ENCODE data around the gene GRID2. TPM values are rescaled to one million over a fixed set of nuclear protein-coding genes. Genes with fewer than 3 reads are reported as not detected.

Gene GRID2
- total and polyA plus RNA-seq, 2 of the 13 experiments (the other 11 are each of a cell fraction or from before 2014, with no cell fraction given), result not detected

DNA sequence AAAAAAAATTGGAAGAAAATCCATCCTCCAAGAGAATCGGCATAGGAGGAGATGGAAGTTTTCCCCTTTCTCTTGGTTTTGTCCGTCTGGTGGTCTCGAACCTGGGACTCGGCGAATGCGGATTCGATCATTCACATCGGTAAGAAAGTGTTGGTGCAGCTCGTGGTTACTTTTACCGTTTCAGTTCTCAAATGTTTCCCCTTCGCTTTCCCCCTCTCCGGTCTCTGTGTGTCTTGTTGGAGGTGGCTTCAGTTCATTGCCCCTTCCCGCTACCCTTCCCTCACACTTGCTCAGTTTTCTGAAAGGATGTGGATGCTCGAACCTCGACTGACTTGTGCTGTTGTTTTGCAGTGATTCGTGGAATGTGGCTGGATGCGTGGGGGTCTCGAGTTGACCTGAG lies 840 bp downstream of the GRID2 start:
- ATAC-seq (no peak), FAIRE-seq (no peak), DNase-seq (ENCODE audit: low spot score) (no peak)
- H3K9me3 ChIP-seq (ENCODE audit: low read length), result no peaks in the 10 kb centered on the region
- no peaks in the 10 kb centered on the region for H3K36me3 ChIP-seq (replicated peaks in 1 of 2; ENCODE audit: control insufficient read depth in 1 of 2, insufficient read depth in 2 of 2, low read length in 2 of 2)
- in situ Hi-C loops (cut with HindIII; ENCODE audit: extremely low pct_ligation_motif_present, low pct_unique_long_range_greater_than_20kb), result no loop called here
- POLR2A ChIA-PET, result no interaction called here
- WGBS (ENCODE audit: low lambda C conversion rate), result 31% methylated on average over 18 of the region's 18 CpGs
- no peaks in the 10 kb centered on the region for H4K20me1 ChIP-seq (ENCODE audit: insufficient read depth, low read length)
- peaks cover 0 to 8% of the 10 kb centered on the region in 2 experiments; a peak in 1 of 5 replicates for H3K27me3 ChIP-seq (ENCODE audit: control insufficient read depth in 1 of 2, insufficient read depth in 2 of 2, low read length in 2 of 2)
- H3K4me3 ChIP-seq (replicated peaks in 1 of 3; ENCODE audit: insufficient read depth in 1 of 3, low read depth in 2 of 3, low read length in 3 of 3), result no peak overlapping the region
- no TSS peak for BruUV-seq (replicated peaks)
- intact Hi-C loops (cut with micrococcal nuclease; ENCODE audit: unreplicated experiment), result no loop called here
- no peak overlapping the region for H3K4me2 ChIP-seq (ENCODE audit: low read depth, low read length)
- no peak for TF ChIP-seq NFKB2 (CRISPR knock-in tag; IDR thresholded peaks at IDR 0.05; ENCODE audit: borderline replicate concordance)
- TF ChIP-seq NFYB (CRISPR knock-in tag; IDR thresholded peaks at IDR 0.05), result no peak
- TF ChIP-seq TRIM24 (CRISPR knock-in tag; IDR thresholded peaks at IDR 0.05), result no peak
- TF ChIP-seq, protein P1, sequence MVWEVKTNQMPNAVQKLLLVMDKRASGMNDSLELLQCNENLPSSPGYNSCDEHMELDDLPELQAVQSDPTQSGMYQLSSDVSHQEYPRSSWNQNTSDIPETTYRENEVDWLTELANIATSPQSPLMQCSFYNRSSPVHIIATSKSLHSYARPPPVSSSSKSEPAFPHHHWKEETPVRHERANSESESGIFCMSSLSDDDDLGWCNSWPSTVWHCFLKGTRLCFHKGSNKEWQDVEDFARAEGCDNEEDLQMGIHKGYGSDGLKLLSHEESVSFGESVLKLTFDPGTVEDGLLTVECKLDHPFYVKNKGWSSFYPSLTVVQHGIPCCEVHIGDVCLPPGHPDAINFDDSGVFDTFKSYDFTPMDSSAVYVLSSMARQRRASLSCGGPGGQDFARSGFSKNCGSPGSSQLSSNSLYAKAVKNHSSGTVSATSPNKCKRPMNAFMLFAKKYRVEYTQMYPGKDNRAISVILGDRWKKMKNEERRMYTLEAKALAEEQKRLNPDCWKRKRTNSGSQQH (CRISPR knock-in tag; IDR thresholded peaks at IDR 0.05; ENCODE audit: low read depth), result no peak
- TF ChIP-seq TAF1 (CRISPR knock-in tag; IDR thresholded peaks at IDR 0.05), result no peak
- TF ChIP-seq ZNF224 (CRISPR knock-in tag; IDR thresholded peaks at IDR 0.05), result no peak
- TF ChIP-seq RCOR2 (CRISPR knock-in tag; IDR thresholded peaks at IDR 0.05), result no peak
- TF ChIP-seq SIX1 (CRISPR knock-in tag; IDR thresholded peaks at IDR 0.05; ENCODE audit: borderline replicate concordance), result no peak
- no peak for TF ChIP-seq PRMT3 (CRISPR knock-in tag; IDR thresholded peaks at IDR 0.05; ENCODE audit: borderline replicate concordance, low read depth)
- no peak for TF ChIP-seq ZNF337 (CRISPR knock-in tag; IDR thresholded peaks at IDR 0.05; ENCODE audit: borderline replicate concordance, low read depth)
- TF ChIP-seq NPAS2 (CRISPR knock-in tag; IDR thresholded peaks at IDR 0.05; ENCODE audit: borderline replicate concordance), result no peak
- no peak for TF ChIP-seq ZNF33B (CRISPR knock-in tag; IDR thresholded peaks at IDR 0.05)
- TF ChIP-seq CREB1 (IDR thresholded peaks at IDR 0.05), result no peak
- TF ChIP-seq CREB1 (CRISPR knock-in tag; IDR thresholded peaks at IDR 0.05), result no peak
- no peak for TF ChIP-seq NR2F6 (IDR thresholded peaks at IDR 0.05)
- no peak for TF ChIP-seq NR2F6 (CRISPR knock-in tag; IDR thresholded peaks at IDR 0.05)
- TF ChIP-seq KLF13 (CRISPR knock-in tag; IDR thresholded peaks at IDR 0.05), result no peak
- no peak for TF ChIP-seq TBP (CRISPR knock-in tag; IDR thresholded peaks at IDR 0.05)
- TF ChIP-seq, protein P2, sequence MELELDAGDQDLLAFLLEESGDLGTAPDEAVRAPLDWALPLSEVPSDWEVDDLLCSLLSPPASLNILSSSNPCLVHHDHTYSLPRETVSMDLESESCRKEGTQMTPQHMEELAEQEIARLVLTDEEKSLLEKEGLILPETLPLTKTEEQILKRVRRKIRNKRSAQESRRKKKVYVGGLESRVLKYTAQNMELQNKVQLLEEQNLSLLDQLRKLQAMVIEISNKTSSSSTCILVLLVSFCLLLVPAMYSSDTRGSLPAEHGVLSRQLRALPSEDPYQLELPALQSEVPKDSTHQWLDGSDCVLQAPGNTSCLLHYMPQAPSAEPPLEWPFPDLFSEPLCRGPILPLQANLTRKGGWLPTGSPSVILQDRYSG (CRISPR knock-in tag; IDR thresholded peaks at IDR 0.05), result no peak
- TF ChIP-seq DPF2 (CRISPR knock-in tag; IDR thresholded peaks at IDR 0.05; ENCODE audit: borderline replicate concordance, low read depth), result no peak
- TF ChIP-seq RAD51 (IDR thresholded peaks at IDR 0.05; ENCODE audit: borderline replicate concordance), result no peak
- no peak overlapping the region for H3K27ac ChIP-seq (ENCODE audit: extremely low read length, insufficient read depth, low read length)
- CTCF ChIA-PET (ENCODE audit: low intra/inter-chr PET ratio, low total read pairs), result no interaction called here
- H3K79me2 ChIP-seq (ENCODE audit: insufficient read depth, low read length), result no peaks in the 10 kb centered on the region
- no peak overlapping the region for H3K9ac ChIP-seq (ENCODE audit: insufficient read depth, low read depth, low read length)
- H3K4me1 ChIP-seq (ENCODE audit: insufficient read depth, low read length), result no peaks in the 10 kb centered on the region
- H2AFZ ChIP-seq (ENCODE audit: low read length), result no peak overlapping the region

All from HepG2 (cell line).